ENCODE measurements around the gene TCOF1.

Gene TCOF1

DNA sequence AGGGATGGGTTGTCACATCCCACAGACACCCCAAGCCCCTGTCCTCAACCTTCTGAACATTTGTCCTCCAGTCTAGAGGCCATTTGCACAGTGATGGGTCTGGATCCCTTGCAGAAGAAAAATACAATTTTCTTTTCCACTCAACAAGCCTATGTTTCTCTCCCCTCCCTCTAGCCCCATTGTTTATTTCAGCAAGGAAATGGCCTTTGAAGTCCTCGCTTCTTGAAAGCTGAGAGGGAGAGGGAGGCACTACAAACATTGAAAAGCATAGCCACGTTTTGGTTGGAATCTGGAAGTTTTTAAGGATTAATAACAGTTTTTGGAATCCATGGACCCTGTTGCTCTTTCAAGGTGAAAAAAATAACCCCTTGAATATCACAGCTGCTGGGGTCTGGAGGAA is 30.8 kb upstream of the TCOF1 start:
- no peak for DNase-seq

GRCh38 chr5:150327139-150327538 is 30.4 kb upstream of the TCOF1 start:
- DNase-seq = no peak

- no peak for DNase-seq
These were observed 29.0 kb upstream of the TCOF1 start for GRCh38 chr5:150328515-150328914.

GRCh38 chr5:150329038-150329437 is 28.5 kb upstream of the TCOF1 start:
- DNase-seq = no peak

DNA sequence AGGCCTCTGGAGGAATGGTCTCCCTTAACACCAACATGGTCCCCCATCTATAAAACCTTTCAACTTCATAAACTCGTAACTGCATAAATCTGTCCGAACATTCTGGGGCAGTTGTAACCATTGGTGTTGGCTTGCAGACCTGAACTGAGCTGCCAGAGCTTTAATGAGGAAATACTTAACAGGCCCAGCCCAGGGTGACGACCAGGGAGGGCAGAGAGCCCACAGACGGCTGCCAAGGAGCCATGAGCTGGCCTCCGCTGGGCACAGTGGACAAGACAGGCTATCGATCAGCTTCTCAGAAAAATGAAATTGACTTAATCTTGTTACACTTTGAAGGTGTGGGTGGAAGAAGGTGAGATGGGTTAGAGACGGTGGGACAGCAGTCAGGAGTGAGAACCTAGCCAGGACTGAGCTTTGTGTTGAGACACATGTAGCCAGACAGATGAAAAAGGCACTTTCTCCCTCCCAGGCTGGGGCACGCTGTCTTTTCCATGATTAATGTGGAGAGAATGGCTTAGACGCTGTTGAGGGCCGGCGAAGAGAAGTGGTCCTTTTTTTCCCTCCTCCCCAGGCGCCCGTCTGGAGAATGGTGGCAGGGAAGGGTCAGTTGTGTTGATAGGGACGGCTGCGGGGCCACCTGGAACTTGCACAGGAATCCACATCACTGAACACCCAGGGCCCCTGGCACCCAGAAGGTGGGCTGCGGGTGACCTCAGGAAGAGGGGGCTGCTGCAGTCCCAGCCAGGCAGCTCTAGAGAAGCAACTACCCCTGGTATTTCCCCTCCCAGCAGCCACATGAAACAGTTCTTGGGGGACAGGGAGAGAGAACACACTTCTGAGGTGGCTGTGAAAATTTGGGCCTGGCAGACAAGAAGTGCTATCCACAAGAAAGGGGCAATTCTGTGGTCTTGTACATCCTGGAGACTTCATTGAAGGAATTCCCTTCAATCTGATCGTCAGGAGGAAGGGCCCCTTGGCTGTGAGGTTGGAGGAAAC is 27.3 kb upstream of the TCOF1 start:
- DNase-seq = no peak

- DNase-seq = no peak
These were observed 24.1 kb upstream of the TCOF1 start for GRCh38 chr5:150333400-150333799.

GRCh38 chr5:150335778-150336177 is 21.7 kb upstream of the TCOF1 start:
- DNase-seq = no peak

GRCh38 chr5:150338546-150338945 is 19.0 kb upstream of the TCOF1 start:
- DNase-seq = no peak

DNA sequence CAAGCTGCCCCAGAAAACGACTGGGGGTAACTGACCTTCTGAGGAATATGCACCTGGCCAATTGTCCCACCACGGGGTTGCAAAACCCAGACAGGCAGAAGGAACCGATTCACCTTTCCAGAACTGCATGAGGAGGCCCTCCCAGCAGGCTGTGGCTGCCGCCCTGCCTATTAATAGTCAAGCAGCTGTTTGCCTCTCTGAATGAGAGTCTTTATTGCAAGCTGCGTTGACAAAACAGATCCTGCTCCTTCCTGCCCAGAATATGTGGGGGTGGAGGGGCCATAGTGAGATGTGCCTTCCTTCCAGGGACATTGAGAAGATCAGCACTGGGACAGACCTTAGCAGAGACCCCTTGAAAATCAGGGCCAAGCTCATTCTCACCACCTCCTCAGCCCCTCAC is 18.3 kb upstream of the TCOF1 start:
- no peak for DNase-seq

DNA sequence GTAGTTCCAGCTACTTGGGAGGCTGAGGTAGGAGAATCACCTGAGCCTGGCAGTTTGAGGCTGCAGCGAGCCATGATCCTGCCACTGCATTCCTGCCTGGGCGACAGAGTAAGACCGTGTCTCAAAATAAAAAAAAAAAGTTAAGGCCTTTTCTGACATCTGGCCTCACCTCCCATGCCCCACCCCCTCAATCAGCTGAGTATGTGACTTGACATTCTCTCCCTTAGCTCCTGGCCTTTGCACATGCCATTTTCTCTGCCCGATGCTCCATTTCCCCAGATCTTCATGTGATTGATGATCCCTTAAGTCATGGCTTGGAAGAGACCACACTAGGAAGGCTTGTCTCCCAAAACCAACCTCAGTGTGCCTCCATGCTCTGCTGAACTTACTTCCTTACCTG is 17.7 kb upstream of the TCOF1 start:
- no peak for DNase-seq

DNA sequence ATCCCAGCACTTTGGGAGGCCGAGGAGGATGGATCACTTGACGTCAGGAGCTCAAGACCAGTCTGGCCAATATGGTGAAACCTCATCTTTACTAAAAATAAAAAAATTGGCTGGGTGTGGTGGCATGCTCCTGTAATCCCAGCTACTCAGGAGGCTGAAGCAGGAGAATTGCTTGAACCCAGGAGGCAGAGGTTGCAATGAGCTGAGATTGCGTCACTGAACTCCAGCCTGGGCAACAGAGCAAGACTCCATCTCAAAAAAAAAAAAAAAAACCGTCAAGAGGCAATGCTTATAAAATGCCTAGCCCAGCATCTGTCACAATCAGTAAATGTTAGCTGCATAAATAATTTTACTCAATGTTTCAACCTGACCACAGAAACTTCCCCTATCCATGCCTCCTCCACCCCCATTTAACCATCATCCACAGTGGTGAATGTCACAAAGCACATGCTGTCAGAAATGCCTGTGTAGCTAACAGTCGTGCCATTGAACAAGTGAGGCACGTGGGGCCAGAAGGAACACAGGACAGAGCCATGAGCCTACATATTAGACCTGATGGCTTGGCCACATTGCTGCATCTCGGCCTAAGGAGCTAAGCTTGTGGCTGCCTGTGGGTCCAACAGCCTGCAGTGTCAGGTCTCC is 16.8 kb upstream of the TCOF1 start:
- no peak for DNase-seq

DNA sequence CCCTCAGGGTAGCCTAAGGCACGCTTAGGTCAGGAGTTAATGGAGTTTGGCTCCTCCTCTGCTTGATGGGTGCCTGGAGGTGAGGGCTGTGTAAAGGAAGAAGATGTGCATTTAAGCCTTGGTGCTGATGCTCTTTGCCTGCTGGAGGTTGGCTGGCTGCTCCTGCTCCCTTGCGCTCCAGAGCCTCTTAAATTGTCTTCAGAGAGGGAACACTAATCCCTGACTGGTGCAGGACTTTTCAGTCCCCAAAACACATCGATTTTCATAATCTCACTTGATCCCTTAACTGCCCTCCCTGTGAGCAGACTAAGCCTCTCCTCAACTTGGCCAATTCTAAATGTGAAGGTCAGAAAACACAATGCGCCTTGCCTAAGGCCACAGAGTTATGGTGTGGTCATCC is 16.2 kb upstream of the TCOF1 start:
- no peak for DNase-seq

- no peak for DNase-seq
These were observed 15.5 kb upstream of the TCOF1 start for GRCh38 chr5:150341989-150342388.

GRCh38 chr5:150342583-150342982 is 14.9 kb upstream of the TCOF1 start:
- no peak for DNase-seq

DNA sequence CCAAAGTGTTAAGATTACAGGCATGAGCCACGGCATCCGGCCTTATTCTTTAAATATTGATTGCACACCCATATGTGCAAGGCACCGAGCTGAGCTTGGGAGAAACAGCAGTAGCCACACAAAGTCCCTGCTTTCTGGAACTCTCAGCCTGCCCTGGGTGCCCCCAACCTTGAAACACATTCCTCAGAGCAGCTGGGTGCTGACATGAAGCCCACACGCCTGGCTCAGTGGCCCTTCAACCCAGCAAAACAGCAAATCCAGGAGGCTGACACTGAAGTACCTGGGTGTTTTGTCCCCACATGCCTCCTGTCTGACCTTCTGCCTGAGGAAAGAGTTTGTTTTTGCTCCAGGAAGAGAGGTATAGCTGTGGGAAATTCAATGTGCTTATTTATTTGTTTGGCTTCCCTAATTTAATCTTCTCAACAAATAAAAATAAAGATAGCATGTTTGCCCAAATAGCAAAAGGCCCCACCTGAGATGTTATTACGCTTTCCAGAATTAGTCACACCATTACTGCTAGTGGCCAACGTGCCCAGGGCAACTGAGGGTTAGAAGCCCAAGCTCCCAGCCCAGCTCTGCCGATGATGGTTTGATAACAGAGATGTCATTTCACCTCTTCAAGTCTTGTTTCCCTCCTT is 13.4 kb upstream of the TCOF1 start:
- DNase-seq = no peak

- no peak for DNase-seq
These were observed 11.8 kb upstream of the TCOF1 start for GRCh38 chr5:150345716-150346115.

GRCh38 chr5:150346592-150346991 is 10.9 kb upstream of the TCOF1 start:
- no peak for DNase-seq

DNA sequence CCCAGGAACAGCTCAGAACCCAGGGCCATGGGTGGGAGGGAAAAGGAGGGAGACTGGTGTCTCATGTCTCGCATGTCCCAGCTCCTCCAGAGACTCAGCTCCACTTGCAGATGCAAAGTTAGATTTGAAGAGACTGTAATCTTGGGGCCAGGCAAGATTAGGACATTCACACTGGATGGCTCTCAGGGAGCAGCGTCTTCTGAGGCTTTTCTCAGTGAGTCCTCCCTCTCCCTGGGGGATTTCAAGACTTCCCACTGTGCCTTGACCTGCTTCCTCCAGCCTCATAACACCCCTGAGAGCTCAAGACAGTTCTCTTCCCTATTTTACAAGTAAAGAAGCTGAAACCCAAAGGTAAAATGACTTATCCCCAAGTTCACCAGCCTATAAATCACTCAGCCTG is 10.5 kb upstream of the TCOF1 start:
- no peak for DNase-seq

DNA sequence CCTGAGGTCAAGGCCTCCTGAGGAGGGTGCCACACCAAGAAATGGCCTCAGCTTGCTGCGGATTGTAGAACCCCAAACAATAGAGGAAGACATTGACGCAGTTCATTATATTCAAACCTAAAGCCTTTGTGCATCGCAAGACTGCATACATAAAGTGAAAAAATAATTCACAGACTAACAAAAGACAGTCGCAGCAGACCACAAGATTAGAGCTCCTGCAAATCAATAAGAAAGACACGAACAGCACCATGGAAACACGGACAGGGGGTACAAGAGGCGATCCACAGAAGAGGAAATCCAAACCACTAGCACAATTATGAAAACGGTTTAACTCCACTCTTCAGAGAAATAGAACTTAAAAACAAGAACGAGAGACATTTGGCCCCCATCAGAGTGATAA is 10.0 kb upstream of the TCOF1 start:
- DNase-seq = no peak

DNA sequence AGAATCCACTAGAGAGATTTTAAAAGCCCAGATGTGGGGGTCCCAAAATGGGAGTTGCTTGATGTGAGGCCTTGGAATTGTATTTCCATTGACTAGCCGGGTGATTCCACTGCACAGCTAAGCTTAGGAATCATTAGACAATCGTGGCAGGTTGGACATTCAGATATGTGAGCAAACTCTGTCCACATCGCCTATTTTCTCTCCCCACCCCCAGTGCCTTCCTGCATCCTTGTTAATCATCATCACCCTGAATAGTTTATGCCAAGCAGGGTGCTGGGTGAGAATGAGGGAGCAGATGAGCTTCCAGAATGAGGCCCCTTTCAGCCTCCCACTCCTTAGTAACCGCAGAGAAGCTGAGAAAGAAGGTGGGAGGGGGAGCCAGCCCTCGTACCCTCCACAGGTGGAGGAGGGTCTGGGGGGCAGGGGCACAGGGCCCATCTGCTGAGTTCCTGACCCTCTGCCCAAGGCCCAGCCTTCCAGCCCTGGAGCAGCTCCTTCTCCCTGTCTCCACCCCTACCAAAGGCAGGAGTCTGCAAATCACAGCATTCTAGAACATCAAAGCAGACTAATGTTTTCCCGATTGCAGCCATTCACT is 7.7 kb upstream of the TCOF1 start:
- DNase-seq = no peak

GRCh38 chr5:150350524-150351344 is 6.8 kb upstream of the TCOF1 start:
- no peak for DNase-seq

GRCh38 chr5:150352244-150353031 is 5.1 kb upstream of the TCOF1 start:
- no peak for DNase-seq

All from cerebellar nuclear complex (tissue), 1 donor.